Activated T-helper 1 cell treated with anti-CD3 and anti-CD28 coated beads, Interleukin-2, amount 50 U/mL, for 16 hours (primary cell): ENCODE data around the gene VSIR.
A peak's percentile ranks its signal among the peaks of the same experiment; 100 is the strongest.

Experiments
- DNase-seq, 2 donors: peaks; one replicate each; pipeline ENCODE4 v3.0.0-alpha.2; 2020; ENCODE audit warnings: low read depth in 1 of 2, low spot score in 1 of 2

Gene VSIR

GRCh38 chr10:71747551-71748523 is 25.5 kb downstream of the VSIR start:
- no peak for DNase-seq

GRCh38 chr10:71747039-71747531 is 26.2 kb downstream of the VSIR start:
- no peak for DNase-seq

- DNase-seq, result no peak
Observed at GRCh38 chr10:71746344-71747037, 26.8 kb downstream of the VSIR start.

- DNase-seq, result no peak
Observed at GRCh38 chr10:71745664-71746250, 27.6 kb downstream of the VSIR start.

GRCh38 chr10:71744897-71745663 is 28.2 kb downstream of the VSIR start:
- no peak for DNase-seq

- DNase-seq, result no peak
Observed at GRCh38 chr10:71743866-71744265, 29.5 kb downstream of the VSIR start.

- DNase-seq, result no peak
Observed at GRCh38 chr10:71743089-71743838, 30.1 kb downstream of the VSIR start.

GRCh38 chr10:71742301-71743088 is 30.8 kb downstream of the VSIR start:
- DNase-seq, result no peak

- no peak for DNase-seq
Observed at GRCh38 chr10:71741671-71742070, 31.6 kb downstream of the VSIR start.

GRCh38 chr10:71741029-71741428 is 32.3 kb downstream of the VSIR start:
- no peak for DNase-seq

GRCh38 chr10:71740069-71740653 is 33.2 kb downstream of the VSIR start:
- no peak for DNase-seq

- DNase-seq, result no peak
Observed at GRCh38 chr10:71739358-71739900, 33.9 kb downstream of the VSIR start.

GRCh38 chr10:71737834-71738197 is 35.5 kb downstream of the VSIR start:
- DNase-seq, result no peak

- no peak for DNase-seq
Observed at GRCh38 chr10:71737001-71737833, 36.1 kb downstream of the VSIR start.

- DNase-seq, result no peak
Observed at GRCh38 chr10:71736570-71736952, 36.8 kb downstream of the VSIR start.

GRCh38 chr10:71735709-71736569 is 37.4 kb downstream of the VSIR start:
- DNase-seq, result peak in 1 of 2 donors; percentile 40

- DNase-seq, result no peak
Observed at GRCh38 chr10:71734797-71735196, 38.5 kb downstream of the VSIR start.
